H1 (cell line): Measurements from ENCODE around the gene GRID2. TPM values are rescaled to one million over a fixed set of nuclear protein-coding genes. Genes with fewer than 3 reads are reported as not detected.

Experiments used
- CTCF ChIA-PET: fragments of 300-600 bp; sonication (Branson Sonifier 250); formaldehyde crosslinking; loops from one replicate; lab custom pipeline; 2021; ENCODE audit not compliant: partially characterized antibody; lab: Charles Lee
- POLR2A ChIA-PET: fragments of 300-600 bp; sonication (Branson Sonifier 250); formaldehyde crosslinking; loops from one replicate; lab custom pipeline; 2021; ENCODE audit warnings: inconsistent platforms; ENCODE audit not compliant: partially characterized antibody; lab: Charles Lee
- DNase-seq, 2 experiments: peaks; one replicate each; pipeline versions ENCODE4 v3.0.0 to v3.0.0-alpha.2; 2010 to 2022; ENCODE audit warnings: low spot score in 2 of 2, low read depth in 1 of 2, mixed read lengths in 1 of 2
- FAIRE-seq: peaks from 2 replicates; lab custom pipeline; 2011; peaks lifted over from hg19 to GRCh38; lab: Jason Lieb, UNC
- H2AFZ ChIP-seq: 2 replicates; pipeline ENCODE4 v1.8.1; 2012; ENCODE audit warnings: low read length, inconsistent platforms
- H2AK5ac ChIP-seq: 2 replicates; pipeline ENCODE4 v1.6.1; 2013; ENCODE audit warnings: low read depth, low read length
- H2BK120ac ChIP-seq: replicated peaks from 2 replicates; pipeline ENCODE3; 2013; ENCODE audit warnings: low read depth, low read length, inconsistent platforms
- H2BK12ac ChIP-seq: 2 replicates; pipeline ENCODE4 v1.6.1; 2013; ENCODE audit warnings: low read depth, low read length
- H2BK15ac ChIP-seq: 2 replicates; pipeline ENCODE4 v1.6.1; 2013; ENCODE audit warnings: low read length
- H2BK20ac ChIP-seq: 2 replicates; pipeline ENCODE4 v1.6.1; 2013; ENCODE audit warnings: low read length
- H2BK5ac ChIP-seq: 2 replicates; pipeline ENCODE4 v1.6.1; 2013; ENCODE audit warnings: low read depth, low read length
- H3K14ac ChIP-seq: 2 replicates; pipeline ENCODE4 v1.6.1; 2013; ENCODE audit warnings: inconsistent platforms; ENCODE audit not compliant: insufficient read length
- H3K18ac ChIP-seq: 2 replicates; pipeline ENCODE4 v1.6.1; 2013; ENCODE audit warnings: low read length; ENCODE audit errors: extremely low read depth
- H3K23ac ChIP-seq: 2 replicates; pipeline ENCODE4 v1.6.1; 2013; ENCODE audit warnings: inconsistent platforms; ENCODE audit not compliant: insufficient read length
- H3K23me2 ChIP-seq: 2 replicates; pipeline ENCODE4 v1.6.1; 2013; ENCODE audit warnings: low read depth, low read length
- H3K27ac ChIP-seq: 2 replicates; pipeline ENCODE4 v1.6.1; 2011; ENCODE audit warnings: low read depth, low read length, inconsistent platforms
- H3K27me3 ChIP-seq, 4 experiments: replicated peaks in 1 of 4; 1 replicate in 1 of 4; 2 replicates in 3 of 4; pipeline versions ENCODE4 v1.6.1 to v1.8.1; 2011 to 2013; ENCODE audit warnings: low read length in 3 of 4, mild to moderate bottlenecking in 3 of 4, inconsistent platforms in 2 of 4, mixed read lengths in 2 of 4, moderate library complexity in 1 of 4; ENCODE audit not compliant: control insufficient read depth in 3 of 4, insufficient read depth in 3 of 4; ENCODE audit errors: extremely low read depth in 1 of 4
- H3K36me3 ChIP-seq, 4 experiments: 2 replicates each; pipeline versions ENCODE4 v1.6.1 to v1.8.1; 2011 to 2013; ENCODE audit warnings: mild to moderate bottlenecking in 4 of 4, low read length in 3 of 4, moderate library complexity in 2 of 4, control low read depth in 1 of 4, inconsistent platforms in 1 of 4; ENCODE audit not compliant: insufficient read depth in 4 of 4, control insufficient read depth in 2 of 4
- H3K4ac ChIP-seq: replicated peaks from 2 replicates; pipeline ENCODE3; 2013; ENCODE audit warnings: low read length, low read depth, mixed read lengths, inconsistent platforms; ENCODE audit not compliant: insufficient read length
- H3K4me1 ChIP-seq, 4 experiments: replicated peaks in 1 of 4; 1 replicate in 1 of 4; 2 replicates in 3 of 4; pipeline versions ENCODE4 v1.6.1 to v1.8.1; 2011 to 2013; ENCODE audit warnings: low read length in 3 of 4, inconsistent platforms in 2 of 4, mixed read lengths in 1 of 4; ENCODE audit not compliant: insufficient read depth in 4 of 4, control insufficient read depth in 3 of 4
- H3K4me2 ChIP-seq, 2 experiments: 2 replicates each; pipeline versions ENCODE4 v1.6.1 to v1.8.1; 2011 to 2013; ENCODE audit warnings: low read depth in 2 of 2, low read length in 2 of 2, control low read depth in 1 of 2, inconsistent platforms in 1 of 2, mild to moderate bottlenecking in 1 of 2; ENCODE audit not compliant: insufficient read depth in 1 of 2
- H3K4me3 ChIP-seq, 4 experiments: fragments of 200-600, 300-600 bp in 1 of 4; sonication (generic), shearing (Covaris generic), sonication (Bioruptor Twin) in 1 of 4; 2 replicates each; pipeline versions ENCODE4 v1.5.1 to v1.8.1; 2011 to 2016; ENCODE audit warnings: low read length in 4 of 4, low read depth in 3 of 4, control low read depth in 2 of 4, inconsistent platforms in 2 of 4, mild to moderate bottlenecking in 2 of 4, mixed read lengths in 1 of 4, moderate library complexity in 1 of 4; ENCODE audit not compliant: insufficient read depth in 2 of 4; ENCODE audit errors: extremely low read depth in 1 of 4
- H3K56ac ChIP-seq: replicated peaks from 2 replicates; pipeline ENCODE3; 2013; ENCODE audit warnings: low read depth, mild to moderate bottlenecking, mixed read lengths, low read length, inconsistent platforms; ENCODE audit not compliant: insufficient read length
- H3K79me1 ChIP-seq: 2 replicates; pipeline ENCODE4 v1.6.1; 2013; ENCODE audit warnings: low read depth, low read length, control low read depth
- H3K79me2 ChIP-seq, 2 experiments: 2 replicates each; pipeline versions ENCODE4 v1.6.1 to v1.8.1; 2012 to 2013; ENCODE audit warnings: low read length in 2 of 2, mild to moderate bottlenecking in 2 of 2, inconsistent platforms in 1 of 2; ENCODE audit not compliant: insufficient read depth in 2 of 2, control insufficient read depth in 1 of 2
- H3K9ac ChIP-seq, 4 experiments: replicated peaks in 1 of 4; 1 replicate in 1 of 4; 2 replicates in 3 of 4; pipeline versions ENCODE4 v1.6.1 to v1.8.1; 2011 to 2013; ENCODE audit warnings: low read depth in 3 of 4, low read length in 3 of 4, control low read depth in 2 of 4, mild to moderate bottlenecking in 2 of 4, moderate library complexity in 2 of 4, inconsistent platforms in 1 of 4; ENCODE audit errors: extremely low read depth in 1 of 4
- H3K9me3 ChIP-seq, 2 experiments: 2 replicates each; pipeline versions ENCODE4 v1.6.1 to v1.8.1; 2012 to 2013; ENCODE audit warnings: mild to moderate bottlenecking in 2 of 2, moderate library complexity in 2 of 2, control low read depth in 1 of 2, inconsistent platforms in 1 of 2, low read depth in 1 of 2, low read length in 1 of 2, mixed read lengths in 1 of 2; ENCODE audit not compliant: insufficient read depth in 2 of 2
- H4K20me1 ChIP-seq, 2 experiments: replicated peaks in 1 of 2; 2 replicates each; pipeline versions ENCODE3 to v1.8.1; 2011 to 2013; ENCODE audit warnings: inconsistent platforms in 2 of 2, low read length in 2 of 2, mild to moderate bottlenecking in 1 of 2; ENCODE audit not compliant: insufficient read depth in 2 of 2, control insufficient read depth in 1 of 2
- H4K5ac ChIP-seq: 2 replicates; pipeline ENCODE4 v1.6.1; 2013; ENCODE audit warnings: low read length, low read depth, mixed read lengths, inconsistent platforms; ENCODE audit not compliant: insufficient read length
- H4K8ac ChIP-seq: 2 replicates; pipeline ENCODE4 v1.8.0; 2013; ENCODE audit warnings: mild to moderate bottlenecking, moderate library complexity, low read length, inconsistent platforms; ENCODE audit not compliant: insufficient read depth; ENCODE audit errors: extremely low read depth
- H4K91ac ChIP-seq: replicated peaks from 2 replicates; pipeline ENCODE3; 2013; ENCODE audit warnings: low read length, mixed read lengths, inconsistent platforms; ENCODE audit not compliant: insufficient read length
- BACH1 ChIP-seq: IDR thresholded peaks from 2 replicates; pipeline ENCODE4 v1.6.1; 2012; ENCODE audit warnings: low read length, improper control_type of control experiment
- FOSL1 ChIP-seq: IDR thresholded peaks from 2 replicates; pipeline ENCODE4 v1.6.1; 2011; ENCODE audit warnings: mild to moderate bottlenecking, low read depth, low read length, moderate library complexity; ENCODE audit not compliant: insufficient read depth
- GTF2F1 ChIP-seq: IDR thresholded peaks from 2 replicates; pipeline ENCODE4 v1.6.1; 2012; ENCODE audit warnings: low read depth, low read length, improper control_type of control experiment, borderline replicate concordance
- NRF1 ChIP-seq: IDR thresholded peaks from 2 replicates; pipeline ENCODE4 v1.6.1; 2011; ENCODE audit warnings: mild to moderate bottlenecking, low read depth, low read length, improper control_type of control experiment
- RAD21 ChIP-seq, 2 experiments: IDR thresholded peaks in 1 of 2; conservative IDR thresholded peaks in 1 of 2; 2 replicates each; pipeline ENCODE4 v1.6.1; 2011; ENCODE audit warnings: low read depth in 2 of 2, low read length in 2 of 2, improper control_type of control experiment in 1 of 2, inconsistent platforms in 1 of 2, mild to moderate bottlenecking in 1 of 2, moderate library complexity in 1 of 2
- SP4 ChIP-seq: IDR thresholded peaks from 2 replicates; pipeline ENCODE4 v1.6.1; 2012; ENCODE audit warnings: low read length, inconsistent platforms
- SRF ChIP-seq: IDR thresholded peaks from 2 replicates; pipeline ENCODE4 v1.6.1; 2011; ENCODE audit warnings: mild to moderate bottlenecking, low read depth, low read length, moderate library complexity
- TEAD4 ChIP-seq: IDR thresholded peaks from 2 replicates; pipeline ENCODE4 v1.6.1; 2012; ENCODE audit warnings: low read depth, low read length, inconsistent platforms, mixed read lengths
- ZNF274 ChIP-seq: IDR thresholded peaks from 2 replicates; pipeline ENCODE4 v1.7.0; 2012; ENCODE audit warnings: low read length, borderline replicate concordance; ENCODE audit errors: extremely low read depth
- WGBS, 2 experiments: shearing (Covaris generic) in 1 of 2; methylation state at CpG; one replicate each; pipeline versions ENCODE4 v1.1.6 to v1.1.7; 2013 to 2015; ENCODE audit warnings: low lambda C conversion rate in 2 of 2, mixed read lengths in 2 of 2, inconsistent platforms in 1 of 2, low coverage in 1 of 2, missing lambda C conversion rate in 1 of 2; ENCODE audit not compliant: insufficient replicate concordance in 2 of 2, insufficient coverage in 1 of 2, insufficient read length in 1 of 2; ENCODE audit errors: extremely low coverage in 1 of 2, missing lambda C conversion rate in 1 of 2; 5-methylcytosine and 5-hydroxymethylcytosine counted together
- polyA plus RNA-seq, 7 experiments: library from polyadenylated mRNA; depleted of rRNA in 3 of 7; stranded (reverse) in 5 of 7; unstranded in 2 of 7; fragments of >200 nt in 5 of 7; fragments of 200-250 nt in 2 of 7; gene quantifications; 1 replicate in 5 of 7; 2 replicates in 1 of 7; 4 replicates in 1 of 7; pipeline versions ENCODE4 v1.2.1 to v1.2.3, GENCODE V29; 2011 to 2013; ENCODE audit warnings: missing spikeins in 2 of 7, mixed read lengths in 2 of 7
- total RNA-seq: library from RNA; stranded (reverse); fragmentation: NEBNext Ultra II Directional; extraction: Animal tissue kit (Norgen Biotek cat#: 25700); gene quantifications from 2 replicates; pipeline ENCODE4 v1.2.1, GENCODE V29; 2021
- TF ChIP-seq, protein P1 (sequence below): IDR thresholded peaks from 2 replicates; pipeline ENCODE4 v1.6.1; 2012; ENCODE audit warnings: low read length, inconsistent platforms

Gene GRID2
- total and polyA plus RNA-seq, 2 of the 8 experiments (the other 6 are each of a cell fraction or from before 2014, with no cell fraction given) = 31.1 to 81.9 TPM

DNA sequence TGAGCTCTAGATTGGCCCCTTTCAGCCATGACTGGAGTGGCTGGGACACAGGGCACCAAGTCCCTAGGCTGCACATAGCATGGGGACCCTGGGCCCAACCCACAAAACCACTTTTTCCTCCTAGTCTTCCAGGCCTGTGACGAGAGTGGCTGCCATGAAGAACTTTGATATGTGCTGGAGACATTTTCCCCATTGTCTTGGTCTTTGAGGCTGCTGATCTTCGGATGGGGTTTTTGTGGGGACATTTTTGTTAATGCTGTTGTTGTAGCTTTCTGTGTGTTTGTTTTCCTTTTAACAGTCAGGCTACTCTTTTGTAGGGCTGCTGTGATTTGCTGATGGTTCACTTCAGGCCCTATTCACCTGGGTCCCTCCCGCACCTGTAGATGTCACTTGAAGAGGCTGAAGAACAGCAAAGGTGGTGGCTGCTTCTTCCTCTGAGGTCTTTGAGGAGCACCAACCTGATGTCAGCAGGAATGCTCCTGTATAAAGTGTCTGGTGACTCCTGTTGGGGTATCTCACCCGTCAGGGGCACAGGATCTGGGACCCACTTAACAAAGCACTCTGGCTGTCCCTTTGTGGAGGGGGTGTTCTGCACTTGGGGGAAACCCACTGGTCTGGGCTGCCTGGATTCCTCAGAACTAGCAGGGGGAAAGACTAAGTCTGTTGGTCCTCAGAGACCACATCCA is 49.6 kb upstream of the GRID2 start:
- Histone ChIP-seq H3K9ac (no peak overlapping the region), H4K8ac (no peak overlapping the region), H4K5ac (no peak overlapping the region), H4K91ac (no peak overlapping the region), H3K23me2 (no peaks in the 10 kb centered on the region), H3K56ac (no peak overlapping the region), H3K27me3 (no peaks in the 10 kb centered on the region; a peak in 2 of 7 replicates), H2BK20ac (no peak overlapping the region), H3K27ac (no peak overlapping the region), H3K23ac (no peak overlapping the region), H3K79me1 (no peaks in the 10 kb centered on the region; the same call in 1 of the 2 replicates), H3K4me1 (no peaks in the 10 kb centered on the region), H2AK5ac (no peak overlapping the region), H2AFZ (no peak overlapping the region), H2BK5ac (no peak overlapping the region), H3K4ac (no peak overlapping the region), H3K4me3 (peak overlapping the region in 1 of 4 experiments; percentile 2; a peak in 1 of 8 replicates), H3K79me2 (no peaks in the 10 kb centered on the region), H3K36me3 (peaks cover 0 to 28% (median 17%) of the 10 kb centered on the region in 4 experiments; a peak in 6 of 8 replicates), H3K4me2 (no peak overlapping the region), H2BK15ac (no peak overlapping the region), H4K20me1 (no peaks in the 10 kb centered on the region), H3K18ac (peak overlapping the region; percentile 24; the same call in 1 of the 2 replicates), H2BK120ac (no peak overlapping the region), H2BK12ac (no peak overlapping the region), H3K14ac (no peak overlapping the region), H3K9me3 (peaks cover 64 to 79% of the 10 kb centered on the region in 2 experiments)
- no peak for FAIRE-seq
- CTCF ChIA-PET = interaction anchor here (0.9 to 1.0 kb wide), 2 partner anchors 13 to 134 kb away, joined by 3 read pairs; no protein-coding TSS in a partner anchor
- POLR2A ChIA-PET = interaction anchor here (1.3 to 1.4 kb wide), 2 partner anchors 1835 to 1896 kb away, joined by 3 read pairs; no protein-coding TSS in a partner anchor
- peak in 1 of 2 experiments; percentile 23 for DNase-seq
- WGBS, 2 experiments = 90% methylated on average over 4 of the region's 4 CpGs; no CpG with 5 or more reads in 1 of the 2 experiments
- TF ChIP-seq, protein P1, sequence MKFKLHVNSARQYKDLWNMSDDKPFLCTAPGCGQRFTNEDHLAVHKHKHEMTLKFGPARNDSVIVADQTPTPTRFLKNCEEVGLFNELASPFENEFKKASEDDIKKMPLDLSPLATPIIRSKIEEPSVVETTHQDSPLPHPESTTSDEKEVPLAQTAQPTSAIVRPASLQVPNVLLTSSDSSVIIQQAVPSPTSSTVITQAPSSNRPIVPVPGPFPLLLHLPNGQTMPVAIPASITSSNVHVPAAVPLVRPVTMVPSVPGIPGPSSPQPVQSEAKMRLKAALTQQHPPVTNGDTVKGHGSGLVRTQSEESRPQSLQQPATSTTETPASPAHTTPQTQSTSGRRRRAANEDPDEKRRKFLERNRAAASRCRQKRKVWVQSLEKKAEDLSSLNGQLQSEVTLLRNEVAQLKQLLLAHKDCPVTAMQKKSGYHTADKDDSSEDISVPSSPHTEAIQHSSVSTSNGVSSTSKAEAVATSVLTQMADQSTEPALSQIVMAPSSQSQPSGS = peak; percentile 60
- no peak for TF ChIP-seq ZNF274
- no peak for TF ChIP-seq SRF
- TF ChIP-seq BACH1 = no peak
- TF ChIP-seq NRF1 = no peak
- TF ChIP-seq FOSL1 = no peak
- peak; percentile 10; the same call in 1 of the 2 replicates for TF ChIP-seq GTF2F1
- peak; percentile 14; the same call in 1 of the 2 replicates for TF ChIP-seq SP4
- no peak for TF ChIP-seq TEAD4
- TF ChIP-seq RAD21 (IDR thresholded peaks at IDR 0.05 in 1 of 2, conservative IDR thresholded peaks at IDR 0.05 in 1 of 2; ENCODE audit: low read depth in 2 of 2, low read length in 2 of 2) = no peak
